Neuronal stem cell (in vitro differentiated cells): Measurements from ENCODE around the gene RASAL2.

Source experiments
- DNase-seq: peaks from one replicate; pipeline ENCODE4 v3.0.0-alpha.2; 2013; ENCODE audit warnings: low spot score
- H2AFZ ChIP-seq: one replicate; pipeline ENCODE4 v1.6.1; 2013; ENCODE audit warnings: mild to moderate bottlenecking, low read length, inconsistent platforms
- H2AK5ac ChIP-seq: 2 replicates; pipeline ENCODE4 v1.6.1; 2013; ENCODE audit warnings: low read depth, mild to moderate bottlenecking, inconsistent platforms, low read length, moderate library complexity, mixed read lengths
- H2BK120ac ChIP-seq: 2 replicates; pipeline ENCODE4 v1.6.1; 2013; ENCODE audit warnings: low read depth, mild to moderate bottlenecking, inconsistent platforms, low read length, moderate library complexity, mixed read lengths
- H2BK12ac ChIP-seq: one replicate; pipeline ENCODE4 v1.6.1; 2013; ENCODE audit warnings: low read length, inconsistent platforms
- H2BK15ac ChIP-seq: 2 replicates; pipeline ENCODE4 v1.6.1; 2013; ENCODE audit warnings: mild to moderate bottlenecking, low read length, inconsistent platforms, mixed read lengths
- H2BK5ac ChIP-seq: one replicate; pipeline ENCODE4 v1.6.1; 2013; ENCODE audit warnings: inconsistent platforms, mild to moderate bottlenecking, low read length, moderate library complexity
- H3K14ac ChIP-seq: one replicate; pipeline ENCODE4 v1.6.1; 2013; ENCODE audit warnings: low read length, inconsistent platforms
- H3K18ac ChIP-seq: 2 replicates; pipeline ENCODE4 v1.6.1; 2013; ENCODE audit warnings: low read length, inconsistent platforms
- H3K23ac ChIP-seq: 2 replicates; pipeline ENCODE4 v1.6.1; 2013; ENCODE audit warnings: low read depth, mild to moderate bottlenecking, mixed read lengths, low read length, inconsistent platforms; ENCODE audit not compliant: poor library complexity
- H3K27ac ChIP-seq: replicated peaks from 3 replicates; pipeline ENCODE4 v1.5.1; 2013; ENCODE audit warnings: low read length, inconsistent platforms
- H3K27me3 ChIP-seq, 3 experiments: 2 replicates each; pipeline ENCODE4 v1.6.1; 2013; ENCODE audit warnings: low read length in 3 of 3, mild to moderate bottlenecking in 2 of 3, inconsistent platforms in 1 of 3, low read depth in 1 of 3, mixed read lengths in 1 of 3, moderate library complexity in 1 of 3; ENCODE audit not compliant: control insufficient read depth in 3 of 3, insufficient read depth in 3 of 3
- H3K36me3 ChIP-seq, 2 donors: replicated peaks in 1 of 2; 2 replicates each; pipeline ENCODE4 v1.6.1; 2013; ENCODE audit warnings: low read length in 2 of 2; ENCODE audit not compliant: control insufficient read depth in 2 of 2, insufficient read depth in 2 of 2
- H3K4ac ChIP-seq: 2 replicates; pipeline ENCODE4 v1.6.1; 2013; ENCODE audit warnings: inconsistent platforms, mild to moderate bottlenecking, low read length, moderate library complexity
- H3K4me1 ChIP-seq, 2 donors: 1 replicate in 1 of 2; 2 replicates in 1 of 2; pipeline ENCODE4 v1.6.1; 2013; ENCODE audit warnings: low read length in 2 of 2, low read depth in 1 of 2; ENCODE audit not compliant: control insufficient read depth in 2 of 2, insufficient read depth in 1 of 2
- H3K4me2 ChIP-seq: one replicate; pipeline ENCODE4 v1.6.1; 2013; ENCODE audit warnings: mild to moderate bottlenecking, low read length, inconsistent platforms; ENCODE audit not compliant: insufficient read depth, poor library complexity, severe bottlenecking
- H3K4me3 ChIP-seq, 2 donors: 2 replicates each; pipeline ENCODE4 v1.5.1; 2013; ENCODE audit warnings: low read length in 2 of 2, mild to moderate bottlenecking in 2 of 2, inconsistent platforms in 1 of 2, moderate library complexity in 1 of 2
- H3K79me1 ChIP-seq: one replicate; pipeline ENCODE4 v1.6.1; 2013; ENCODE audit warnings: low read depth, mild to moderate bottlenecking, inconsistent platforms, low read length, moderate library complexity
- H3K9ac ChIP-seq: one replicate; pipeline ENCODE4 v1.6.1; 2013; ENCODE audit warnings: mild to moderate bottlenecking, low read depth, low read length, inconsistent platforms; ENCODE audit not compliant: poor library complexity
- H3K9me3 ChIP-seq, 2 donors: replicated peaks in 1 of 2; 2 replicates each; pipeline versions ENCODE3 to v1.6.1; 2013; ENCODE audit warnings: low read length in 2 of 2, mild to moderate bottlenecking in 2 of 2, inconsistent platforms in 1 of 2, low read depth in 1 of 2, mixed read lengths in 1 of 2, moderate library complexity in 1 of 2; ENCODE audit not compliant: control insufficient read depth in 2 of 2, insufficient read depth in 1 of 2
- H4K8ac ChIP-seq: one replicate; pipeline ENCODE4 v1.6.1; 2013; ENCODE audit warnings: low read depth, mild to moderate bottlenecking, inconsistent platforms, low read length, moderate library complexity
- H4K91ac ChIP-seq: one replicate; pipeline ENCODE4 v1.6.1; 2013; ENCODE audit warnings: low read length, low read depth, mild to moderate bottlenecking, inconsistent platforms; ENCODE audit not compliant: poor library complexity
- WGBS, 2 donors: extraction: QIAGEN DNeasy Blood & Tissue Kit; methylation state at CpG; one replicate each; pipeline ENCODE4 v1.1.7; 2013; ENCODE audit warnings: missing lambda C conversion rate in 2 of 2, mixed read lengths in 1 of 2; ENCODE audit not compliant: insufficient read length in 2 of 2, insufficient replicate concordance in 1 of 2; ENCODE audit errors: extremely low coverage in 2 of 2; 5-methylcytosine and 5-hydroxymethylcytosine counted together

The RASAL2 gene

DNA sequence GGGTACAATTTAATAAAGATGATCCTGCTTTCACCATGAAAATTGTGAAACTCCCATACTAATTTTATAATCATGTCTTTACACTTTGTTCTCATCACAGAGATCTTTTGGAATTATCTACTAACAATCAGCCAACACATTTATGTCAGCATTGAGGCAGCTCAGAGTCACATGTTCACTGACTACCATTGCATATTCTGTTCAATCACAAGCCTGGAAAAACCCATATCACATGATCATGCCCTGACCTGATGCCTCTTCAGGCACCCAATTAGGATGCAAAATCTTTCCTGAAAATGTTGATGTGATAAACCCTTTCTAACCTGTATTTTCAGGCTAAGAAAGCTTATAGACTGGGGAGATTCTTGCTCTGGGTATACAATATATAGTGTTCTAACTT lies 21.6 kb upstream of the RASAL2 start:
- no peak overlapping the region for H2BK5ac ChIP-seq
- no peak overlapping the region for H3K27ac ChIP-seq
- no peak overlapping the region for H3K4ac ChIP-seq
- no peaks in the 10 kb centered on the region for H3K27me3 ChIP-seq
- no peak overlapping the region for H3K23ac ChIP-seq
- no peak overlapping the region for H3K4me3 ChIP-seq
- no peak overlapping the region for H2BK12ac ChIP-seq
- H3K9me3 ChIP-seq, result no peaks in the 10 kb centered on the region
- peaks cover 0 to 1% of the 10 kb centered on the region in 2 donors for H3K4me1 ChIP-seq
- DNase-seq, result no peak
- H2AFZ ChIP-seq, result no peak overlapping the region
- no peak overlapping the region for H4K91ac ChIP-seq
- no peak overlapping the region for H4K8ac ChIP-seq
- H2BK120ac ChIP-seq, result no peak overlapping the region
- no peak overlapping the region for H2AK5ac ChIP-seq
- no peaks in the 10 kb centered on the region for H3K36me3 ChIP-seq
- no peak overlapping the region for H2BK15ac ChIP-seq
- no peaks in the 10 kb centered on the region for H3K79me1 ChIP-seq
- H3K18ac ChIP-seq, result no peak overlapping the region
- no peak overlapping the region for H3K4me2 ChIP-seq
- H3K14ac ChIP-seq, result no peak overlapping the region
- no peak overlapping the region for H3K9ac ChIP-seq

DNA sequence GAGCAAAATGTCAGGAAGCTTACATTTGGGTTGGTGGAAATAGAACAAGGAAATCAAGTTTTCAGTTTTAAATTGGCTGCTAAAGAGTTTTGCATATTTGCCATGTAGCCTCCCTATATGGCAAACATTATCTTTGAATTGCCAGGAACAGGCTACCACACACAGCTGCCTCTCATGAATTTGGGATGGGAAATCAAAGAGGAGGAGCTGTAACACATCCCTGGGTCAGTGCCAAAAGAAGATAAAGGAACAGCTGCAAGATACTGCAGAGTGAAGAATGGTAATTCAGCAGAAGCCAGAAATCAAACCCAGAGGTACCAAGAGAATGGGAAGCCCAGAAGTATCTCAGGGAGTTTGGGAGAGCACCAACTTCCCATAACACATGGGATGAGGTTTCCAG lies 18.6 kb upstream of the RASAL2 start:
- no peak overlapping the region for H3K14ac ChIP-seq
- H4K8ac ChIP-seq, result no peak overlapping the region
- no peak overlapping the region for H2BK5ac ChIP-seq
- H3K23ac ChIP-seq, result no peak overlapping the region
- DNase-seq, result no peak
- no peak overlapping the region for H3K27ac ChIP-seq
- no peak overlapping the region for H2AFZ ChIP-seq
- H3K36me3 ChIP-seq, result no peaks in the 10 kb centered on the region
- H3K9me3 ChIP-seq, result no peaks in the 10 kb centered on the region
- no peak overlapping the region for H2BK15ac ChIP-seq
- H3K18ac ChIP-seq, result no peak overlapping the region
- no peaks in the 10 kb centered on the region for H3K79me1 ChIP-seq
- H2AK5ac ChIP-seq, result no peak overlapping the region
- no peak overlapping the region for H3K4ac ChIP-seq
- no peak overlapping the region for H2BK12ac ChIP-seq
- no peak overlapping the region for H2BK120ac ChIP-seq
- no peak overlapping the region for H3K9ac ChIP-seq
- peaks cover 0 to 1% of the 10 kb centered on the region in 2 donors for H3K4me1 ChIP-seq
- H3K4me2 ChIP-seq, result no peak overlapping the region
- H3K4me3 ChIP-seq, result no peak overlapping the region
- no peaks in the 10 kb centered on the region for H3K27me3 ChIP-seq
- no peak overlapping the region for H4K91ac ChIP-seq

DNA sequence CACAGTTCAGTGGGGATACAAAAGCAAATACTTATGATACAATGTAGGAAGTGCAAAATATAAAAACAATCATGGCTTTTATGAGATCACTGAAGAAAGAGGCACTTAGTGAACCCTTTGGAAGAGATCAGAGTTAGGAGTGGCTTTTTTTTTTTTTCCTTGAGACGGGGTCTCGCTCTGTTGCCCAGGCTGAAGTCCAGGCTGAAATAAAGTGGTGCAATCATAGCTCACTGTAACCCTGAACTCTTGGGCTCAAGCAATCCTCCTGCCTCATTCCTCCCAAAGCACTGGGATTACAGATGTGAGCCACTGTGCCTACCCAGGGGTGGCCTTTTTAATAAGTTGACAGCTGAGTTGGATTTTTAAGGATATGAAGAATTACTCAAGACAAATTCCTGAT lies 17.3 kb upstream of the RASAL2 start:
- H3K27me3 ChIP-seq, result no peaks in the 10 kb centered on the region
- no peak overlapping the region for H4K91ac ChIP-seq
- H3K79me1 ChIP-seq, result no peaks in the 10 kb centered on the region
- H2AK5ac ChIP-seq, result no peak overlapping the region
- no peak overlapping the region for H3K23ac ChIP-seq
- no peak overlapping the region for H2BK12ac ChIP-seq
- H3K36me3 ChIP-seq, result no peaks in the 10 kb centered on the region
- H3K4me2 ChIP-seq, result no peak overlapping the region
- no peak overlapping the region for H2AFZ ChIP-seq
- no CpG with 5 or more reads among the region's 2 CpGs for WGBS, 2 donors
- no peak overlapping the region for H3K27ac ChIP-seq
- no peak overlapping the region for H3K9ac ChIP-seq
- H3K4me3 ChIP-seq, result no peak overlapping the region
- DNase-seq, result no peak
- H4K8ac ChIP-seq, result no peak overlapping the region
- no peak overlapping the region for H3K14ac ChIP-seq
- H3K4ac ChIP-seq, result no peak overlapping the region
- no peak overlapping the region for H2BK5ac ChIP-seq
- H2BK15ac ChIP-seq, result no peak overlapping the region
- H3K18ac ChIP-seq, result no peak overlapping the region
- no peak overlapping the region for H2BK120ac ChIP-seq
- no peaks in the 10 kb centered on the region for H3K9me3 ChIP-seq
- no peaks in the 10 kb centered on the region for H3K4me1 ChIP-seq

DNA sequence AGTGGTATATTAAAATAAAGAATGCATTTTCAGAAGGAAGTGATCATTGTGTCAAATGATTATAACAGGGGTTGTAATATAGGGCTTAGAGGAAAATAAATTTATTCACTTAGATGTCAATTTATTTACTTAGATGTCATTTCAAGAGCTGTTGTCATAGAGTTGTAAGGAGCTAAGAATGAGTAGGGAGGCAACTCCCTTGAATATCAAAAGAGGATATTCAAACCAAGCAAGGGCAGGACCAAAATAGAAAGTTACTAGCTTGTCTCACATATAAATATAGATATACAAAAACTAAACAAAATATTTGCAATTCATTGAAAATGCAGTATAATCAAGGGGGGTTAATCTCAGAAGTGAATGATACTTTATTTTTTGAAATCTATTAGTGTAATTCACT lies 16.0 kb upstream of the RASAL2 start:
- H2AFZ ChIP-seq, result no peak overlapping the region
- H3K27me3 ChIP-seq, result no peaks in the 10 kb centered on the region
- no peak overlapping the region for H2BK15ac ChIP-seq
- no peak overlapping the region for H3K4me3 ChIP-seq
- no peak overlapping the region for H3K27ac ChIP-seq
- H3K36me3 ChIP-seq, result no peaks in the 10 kb centered on the region
- no peak overlapping the region for H2BK120ac ChIP-seq
- H3K18ac ChIP-seq, result no peak overlapping the region
- no peak overlapping the region for H4K8ac ChIP-seq
- H3K4ac ChIP-seq, result no peak overlapping the region
- no peak overlapping the region for H3K4me2 ChIP-seq
- no peak overlapping the region for H2BK12ac ChIP-seq
- no peak overlapping the region for H4K91ac ChIP-seq
- no peaks in the 10 kb centered on the region for H3K9me3 ChIP-seq
- no peak overlapping the region for H2AK5ac ChIP-seq
- H3K14ac ChIP-seq, result no peak overlapping the region
- no peak for DNase-seq
- no peak overlapping the region for H2BK5ac ChIP-seq
- H3K23ac ChIP-seq, result no peak overlapping the region
- H3K79me1 ChIP-seq, result no peaks in the 10 kb centered on the region
- H3K4me1 ChIP-seq, result no peaks in the 10 kb centered on the region
- no peak overlapping the region for H3K9ac ChIP-seq
